HFF-Myc (cell line): ENCODE data around the gene SLC2A8.
A peak's percentile ranks its signal among the peaks of the same experiment; 100 is the strongest.

ENCODE experiments used
- DNase-seq: peaks from one replicate; pipeline ENCODE4 v3.0.0-alpha.2; 2011; ENCODE audit warnings: low read depth; ENCODE audit errors: extremely low read depth
- H3K4me3 ChIP-seq: replicated peaks from 2 replicates; pipeline ENCODE4 v1.5.1; 2011; ENCODE audit warnings: low read depth, mild to moderate bottlenecking, control low read depth, low read length
- TF ChIP-seq, protein P1 (sequence below): IDR thresholded peaks from 2 replicates; pipeline ENCODE4 v1.5.1; 2012; ENCODE audit warnings: mild to moderate bottlenecking, low read depth, low read length, control low read depth; ENCODE audit errors: missing control alignments

SLC2A8 gene

DNA sequence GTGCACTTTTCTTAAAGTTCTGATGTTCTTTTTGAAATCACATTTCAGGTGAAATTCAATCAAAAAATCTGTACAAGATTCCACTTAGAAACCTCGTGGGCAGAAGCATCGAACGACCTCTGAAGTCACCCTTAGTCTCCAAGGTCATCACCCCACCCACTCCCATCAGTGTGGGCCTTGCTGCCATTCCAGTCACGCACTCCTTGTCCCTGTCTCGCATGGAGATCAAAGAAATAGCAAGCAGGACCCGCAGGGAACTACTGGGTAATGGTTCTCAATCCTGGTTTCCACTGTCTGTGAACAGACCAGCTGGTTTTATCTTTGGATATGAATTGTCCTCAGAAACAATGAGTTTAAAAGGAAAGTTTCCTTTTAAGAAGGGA, 8.1 kb upstream of the SLC2A8 start:
- no peak overlapping the region for H3K4me3 ChIP-seq
- no peak for DNase-seq
- TF ChIP-seq, protein P1, sequence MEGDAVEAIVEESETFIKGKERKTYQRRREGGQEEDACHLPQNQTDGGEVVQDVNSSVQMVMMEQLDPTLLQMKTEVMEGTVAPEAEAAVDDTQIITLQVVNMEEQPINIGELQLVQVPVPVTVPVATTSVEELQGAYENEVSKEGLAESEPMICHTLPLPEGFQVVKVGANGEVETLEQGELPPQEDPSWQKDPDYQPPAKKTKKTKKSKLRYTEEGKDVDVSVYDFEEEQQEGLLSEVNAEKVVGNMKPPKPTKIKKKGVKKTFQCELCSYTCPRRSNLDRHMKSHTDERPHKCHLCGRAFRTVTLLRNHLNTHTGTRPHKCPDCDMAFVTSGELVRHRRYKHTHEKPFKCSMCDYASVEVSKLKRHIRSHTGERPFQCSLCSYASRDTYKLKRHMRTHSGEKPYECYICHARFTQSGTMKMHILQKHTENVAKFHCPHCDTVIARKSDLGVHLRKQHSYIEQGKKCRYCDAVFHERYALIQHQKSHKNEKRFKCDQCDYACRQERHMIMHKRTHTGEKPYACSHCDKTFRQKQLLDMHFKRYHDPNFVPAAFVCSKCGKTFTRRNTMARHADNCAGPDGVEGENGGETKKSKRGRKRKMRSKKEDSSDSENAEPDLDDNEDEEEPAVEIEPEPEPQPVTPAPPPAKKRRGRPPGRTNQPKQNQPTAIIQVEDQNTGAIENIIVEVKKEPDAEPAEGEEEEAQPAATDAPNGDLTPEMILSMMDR: no peak

GRCh38 chr9:127389381-127390247, 7.4 kb upstream of the SLC2A8 start:
- TF ChIP-seq, protein P1: no peak
- H3K4me3 ChIP-seq: no peak overlapping the region
- DNase-seq: no peak

GRCh38 chr9:127390248-127390545, 6.8 kb upstream of the SLC2A8 start:
- TF ChIP-seq, protein P1: no peak
- DNase-seq: no peak
- no peak overlapping the region for H3K4me3 ChIP-seq

- TF ChIP-seq, protein P1: no peak
- no peak for DNase-seq
- H3K4me3 ChIP-seq: no peak overlapping the region
These were observed 6.4 kb upstream of the SLC2A8 start for GRCh38 chr9:127390563-127390962.

DNA sequence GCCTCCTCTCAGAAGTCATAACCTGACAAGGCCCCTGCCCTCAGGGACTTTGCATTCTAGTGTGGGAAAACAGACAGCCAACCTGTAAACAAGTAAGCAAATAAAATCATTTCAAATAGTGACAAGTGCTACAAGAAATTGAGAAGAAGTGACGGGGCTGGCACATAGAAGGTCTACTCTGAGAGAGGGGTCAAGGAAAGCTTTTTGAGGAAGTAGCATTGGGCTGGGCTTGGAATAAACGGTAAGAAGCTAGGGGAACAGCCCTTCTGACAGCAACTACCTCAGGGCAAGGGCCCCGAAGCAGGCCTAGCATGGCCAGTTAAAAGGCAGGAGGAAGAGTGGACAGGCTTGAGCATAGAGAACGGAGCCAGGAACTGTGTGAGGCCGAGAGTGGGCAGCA, 4.8 kb upstream of the SLC2A8 start:
- TF ChIP-seq, protein P1: no peak
- no peak overlapping the region for H3K4me3 ChIP-seq
- DNase-seq: no peak

DNA sequence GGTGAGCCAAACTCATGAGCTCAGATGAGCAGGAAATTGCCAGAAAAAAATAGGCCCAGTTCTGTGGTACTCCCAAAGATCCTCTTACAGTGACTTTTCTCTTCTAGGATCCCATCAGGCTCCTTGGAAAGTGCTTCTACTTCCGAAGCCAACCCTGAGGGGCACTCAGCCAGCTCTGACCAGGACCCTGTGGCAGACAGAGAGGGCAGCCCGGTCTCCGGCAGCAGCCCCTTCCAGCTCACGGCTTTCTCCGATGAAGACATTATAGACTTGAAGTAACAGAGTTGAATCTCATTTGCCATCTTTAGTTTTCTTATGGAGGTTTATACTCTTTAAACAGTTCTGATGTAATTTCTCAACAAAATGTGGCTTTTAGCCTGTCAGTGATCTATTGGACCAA, 4.0 kb upstream of the SLC2A8 start:
- DNase-seq: no peak
- H3K4me3 ChIP-seq: no peak overlapping the region
- TF ChIP-seq, protein P1: no peak

DNA sequence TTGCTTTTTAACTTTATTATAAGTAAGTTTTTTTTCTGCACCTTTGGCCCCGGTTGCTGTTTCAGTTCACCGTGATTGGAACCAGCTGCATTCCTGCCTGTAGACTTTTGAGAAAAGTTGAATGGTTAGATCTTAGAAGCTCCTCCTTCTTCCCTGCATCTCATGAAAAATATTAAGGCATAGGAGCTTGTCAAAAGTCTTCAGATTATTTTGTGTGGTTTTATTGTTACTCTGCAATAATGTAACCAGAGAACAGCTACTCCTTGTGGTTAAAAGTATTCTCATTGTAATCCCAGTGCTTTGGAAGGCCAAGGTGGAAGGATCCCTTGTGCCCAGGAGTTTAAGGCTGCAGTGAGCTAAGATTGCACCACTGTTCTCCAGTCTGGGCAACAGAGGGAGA, 3.3 kb upstream of the SLC2A8 start:
- TF ChIP-seq, protein P1: peak; percentile 10
- no peak overlapping the region for H3K4me3 ChIP-seq
- no peak for DNase-seq
